H1 (cell line): ENCODE results near the gene FMR1. TPM values are rescaled to one million over a fixed set of nuclear protein-coding genes. Genes with fewer than 3 reads are reported as not detected.

ENCODE experiments used
- CTCF ChIA-PET: fragments of 300-600 bp; sonication (Branson Sonifier 250); formaldehyde crosslinking; loops from one replicate; lab custom pipeline; 2021; ENCODE audit not compliant: partially characterized antibody; lab: Charles Lee
- POLR2A ChIA-PET: fragments of 300-600 bp; sonication (Branson Sonifier 250); formaldehyde crosslinking; loops from one replicate; lab custom pipeline; 2021; ENCODE audit warnings: inconsistent platforms; ENCODE audit not compliant: partially characterized antibody; lab: Charles Lee
- DNase-seq, 2 experiments: peaks; one replicate each; pipeline versions ENCODE4 v3.0.0 to v3.0.0-alpha.2; 2010 to 2022; ENCODE audit warnings: low spot score in 2 of 2, low read depth in 1 of 2, mixed read lengths in 1 of 2
- FAIRE-seq: peaks from 2 replicates; lab custom pipeline; 2011; peaks lifted over from hg19 to GRCh38; lab: Jason Lieb, UNC
- H2AFZ ChIP-seq: 2 replicates; pipeline ENCODE4 v1.8.1; 2012; ENCODE audit warnings: low read length, inconsistent platforms
- H2AK5ac ChIP-seq: 2 replicates; pipeline ENCODE4 v1.6.1; 2013; ENCODE audit warnings: low read depth, low read length
- H2BK120ac ChIP-seq: replicated peaks from 2 replicates; pipeline ENCODE3; 2013; ENCODE audit warnings: low read depth, low read length, inconsistent platforms
- H2BK12ac ChIP-seq: 2 replicates; pipeline ENCODE4 v1.6.1; 2013; ENCODE audit warnings: low read depth, low read length
- H2BK15ac ChIP-seq: 2 replicates; pipeline ENCODE4 v1.6.1; 2013; ENCODE audit warnings: low read length
- H2BK20ac ChIP-seq: 2 replicates; pipeline ENCODE4 v1.6.1; 2013; ENCODE audit warnings: low read length
- H2BK5ac ChIP-seq: 2 replicates; pipeline ENCODE4 v1.6.1; 2013; ENCODE audit warnings: low read depth, low read length
- H3K14ac ChIP-seq: 2 replicates; pipeline ENCODE4 v1.6.1; 2013; ENCODE audit warnings: inconsistent platforms; ENCODE audit not compliant: insufficient read length
- H3K18ac ChIP-seq: 2 replicates; pipeline ENCODE4 v1.6.1; 2013; ENCODE audit warnings: low read length; ENCODE audit errors: extremely low read depth
- H3K23ac ChIP-seq: 2 replicates; pipeline ENCODE4 v1.6.1; 2013; ENCODE audit warnings: inconsistent platforms; ENCODE audit not compliant: insufficient read length
- H3K23me2 ChIP-seq: 2 replicates; pipeline ENCODE4 v1.6.1; 2013; ENCODE audit warnings: low read depth, low read length
- H3K27ac ChIP-seq: 2 replicates; pipeline ENCODE4 v1.6.1; 2011; ENCODE audit warnings: low read depth, low read length, inconsistent platforms
- H3K27me3 ChIP-seq, 4 experiments: replicated peaks in 1 of 4; 1 replicate in 1 of 4; 2 replicates in 3 of 4; pipeline versions ENCODE4 v1.6.1 to v1.8.1; 2011 to 2013; ENCODE audit warnings: low read length in 3 of 4, mild to moderate bottlenecking in 3 of 4, inconsistent platforms in 2 of 4, mixed read lengths in 2 of 4, moderate library complexity in 1 of 4; ENCODE audit not compliant: control insufficient read depth in 3 of 4, insufficient read depth in 3 of 4; ENCODE audit errors: extremely low read depth in 1 of 4
- H3K36me3 ChIP-seq, 4 experiments: 2 replicates each; pipeline versions ENCODE4 v1.6.1 to v1.8.1; 2011 to 2013; ENCODE audit warnings: mild to moderate bottlenecking in 4 of 4, low read length in 3 of 4, moderate library complexity in 2 of 4, control low read depth in 1 of 4, inconsistent platforms in 1 of 4; ENCODE audit not compliant: insufficient read depth in 4 of 4, control insufficient read depth in 2 of 4
- H3K4ac ChIP-seq: replicated peaks from 2 replicates; pipeline ENCODE3; 2013; ENCODE audit warnings: low read length, low read depth, mixed read lengths, inconsistent platforms; ENCODE audit not compliant: insufficient read length
- H3K4me1 ChIP-seq, 4 experiments: replicated peaks in 1 of 4; 1 replicate in 1 of 4; 2 replicates in 3 of 4; pipeline versions ENCODE4 v1.6.1 to v1.8.1; 2011 to 2013; ENCODE audit warnings: low read length in 3 of 4, inconsistent platforms in 2 of 4, mixed read lengths in 1 of 4; ENCODE audit not compliant: insufficient read depth in 4 of 4, control insufficient read depth in 3 of 4
- H3K4me2 ChIP-seq, 2 experiments: 2 replicates each; pipeline versions ENCODE4 v1.6.1 to v1.8.1; 2011 to 2013; ENCODE audit warnings: low read depth in 2 of 2, low read length in 2 of 2, control low read depth in 1 of 2, inconsistent platforms in 1 of 2, mild to moderate bottlenecking in 1 of 2; ENCODE audit not compliant: insufficient read depth in 1 of 2
- H3K4me3 ChIP-seq, 4 experiments: fragments of 200-600, 300-600 bp in 1 of 4; sonication (generic), shearing (Covaris generic), sonication (Bioruptor Twin) in 1 of 4; 2 replicates each; pipeline versions ENCODE4 v1.5.1 to v1.8.1; 2011 to 2016; ENCODE audit warnings: low read length in 4 of 4, low read depth in 3 of 4, control low read depth in 2 of 4, inconsistent platforms in 2 of 4, mild to moderate bottlenecking in 2 of 4, mixed read lengths in 1 of 4, moderate library complexity in 1 of 4; ENCODE audit not compliant: insufficient read depth in 2 of 4; ENCODE audit errors: extremely low read depth in 1 of 4
- H3K56ac ChIP-seq: replicated peaks from 2 replicates; pipeline ENCODE3; 2013; ENCODE audit warnings: low read depth, mild to moderate bottlenecking, mixed read lengths, low read length, inconsistent platforms; ENCODE audit not compliant: insufficient read length
- H3K79me1 ChIP-seq: 2 replicates; pipeline ENCODE4 v1.6.1; 2013; ENCODE audit warnings: low read depth, low read length, control low read depth
- H3K79me2 ChIP-seq, 2 experiments: 2 replicates each; pipeline versions ENCODE4 v1.6.1 to v1.8.1; 2012 to 2013; ENCODE audit warnings: low read length in 2 of 2, mild to moderate bottlenecking in 2 of 2, inconsistent platforms in 1 of 2; ENCODE audit not compliant: insufficient read depth in 2 of 2, control insufficient read depth in 1 of 2
- H3K9ac ChIP-seq, 4 experiments: replicated peaks in 1 of 4; 1 replicate in 1 of 4; 2 replicates in 3 of 4; pipeline versions ENCODE4 v1.6.1 to v1.8.1; 2011 to 2013; ENCODE audit warnings: low read depth in 3 of 4, low read length in 3 of 4, control low read depth in 2 of 4, mild to moderate bottlenecking in 2 of 4, moderate library complexity in 2 of 4, inconsistent platforms in 1 of 4; ENCODE audit errors: extremely low read depth in 1 of 4
- H3K9me3 ChIP-seq, 2 experiments: 2 replicates each; pipeline versions ENCODE4 v1.6.1 to v1.8.1; 2012 to 2013; ENCODE audit warnings: mild to moderate bottlenecking in 2 of 2, moderate library complexity in 2 of 2, control low read depth in 1 of 2, inconsistent platforms in 1 of 2, low read depth in 1 of 2, low read length in 1 of 2, mixed read lengths in 1 of 2; ENCODE audit not compliant: insufficient read depth in 2 of 2
- H4K20me1 ChIP-seq, 2 experiments: replicated peaks in 1 of 2; 2 replicates each; pipeline versions ENCODE3 to v1.8.1; 2011 to 2013; ENCODE audit warnings: inconsistent platforms in 2 of 2, low read length in 2 of 2, mild to moderate bottlenecking in 1 of 2; ENCODE audit not compliant: insufficient read depth in 2 of 2, control insufficient read depth in 1 of 2
- H4K5ac ChIP-seq: 2 replicates; pipeline ENCODE4 v1.6.1; 2013; ENCODE audit warnings: low read length, low read depth, mixed read lengths, inconsistent platforms; ENCODE audit not compliant: insufficient read length
- H4K8ac ChIP-seq: 2 replicates; pipeline ENCODE4 v1.8.0; 2013; ENCODE audit warnings: mild to moderate bottlenecking, moderate library complexity, low read length, inconsistent platforms; ENCODE audit not compliant: insufficient read depth; ENCODE audit errors: extremely low read depth
- H4K91ac ChIP-seq: replicated peaks from 2 replicates; pipeline ENCODE3; 2013; ENCODE audit warnings: low read length, mixed read lengths, inconsistent platforms; ENCODE audit not compliant: insufficient read length
- EGR1 ChIP-seq: IDR thresholded peaks from 2 replicates; pipeline ENCODE4 v1.6.1; 2011; ENCODE audit warnings: low read depth, low read length, borderline replicate concordance
- POU5F1 ChIP-seq: IDR thresholded peaks from 2 replicates; pipeline ENCODE4 v1.6.1; 2011; ENCODE audit warnings: low read depth, mild to moderate bottlenecking, low read length, moderate library complexity
- TEAD4 ChIP-seq: IDR thresholded peaks from 2 replicates; pipeline ENCODE4 v1.6.1; 2012; ENCODE audit warnings: low read depth, low read length, inconsistent platforms, mixed read lengths
- WGBS, 2 experiments: shearing (Covaris generic) in 1 of 2; methylation state at CpG; one replicate each; pipeline versions ENCODE4 v1.1.6 to v1.1.7; 2013 to 2015; ENCODE audit warnings: low lambda C conversion rate in 2 of 2, mixed read lengths in 2 of 2, inconsistent platforms in 1 of 2, low coverage in 1 of 2, missing lambda C conversion rate in 1 of 2; ENCODE audit not compliant: insufficient replicate concordance in 2 of 2, insufficient coverage in 1 of 2, insufficient read length in 1 of 2; ENCODE audit errors: extremely low coverage in 1 of 2, missing lambda C conversion rate in 1 of 2; 5-methylcytosine and 5-hydroxymethylcytosine counted together
- polyA plus RNA-seq, 7 experiments: library from polyadenylated mRNA; depleted of rRNA in 3 of 7; stranded (reverse) in 5 of 7; unstranded in 2 of 7; fragments of >200 nt in 5 of 7; fragments of 200-250 nt in 2 of 7; gene quantifications; 1 replicate in 5 of 7; 2 replicates in 1 of 7; 4 replicates in 1 of 7; pipeline versions ENCODE4 v1.2.1 to v1.2.3, GENCODE V29; 2011 to 2013; ENCODE audit warnings: missing spikeins in 2 of 7, mixed read lengths in 2 of 7
- total RNA-seq: library from RNA; stranded (reverse); fragmentation: NEBNext Ultra II Directional; extraction: Animal tissue kit (Norgen Biotek cat#: 25700); gene quantifications from 2 replicates; pipeline ENCODE4 v1.2.1, GENCODE V29; 2021

FMR1 gene
- total and polyA plus RNA-seq, 2 of the 8 experiments (the other 6 are each of a cell fraction or from before 2014, with no cell fraction given) = 15.2 to 49.4 TPM

GRCh38 chrX:147900349-147900748, 11.4 kb upstream of the FMR1 start:
- POLR2A ChIA-PET = no interaction called here

More at GRCh38 chrX:147900349-147900748, 11.4 kb upstream of the FMR1 start:
- peaks cover 0 to 4% of the 10 kb centered on the region in 2 experiments; a peak in 1 of 4 replicates for H3K9me3 ChIP-seq
- H3K79me1 ChIP-seq = no peaks in the 10 kb centered on the region
- 60% methylated on average over 1 of the region's 1 CpG; no CpG with 5 or more reads in 1 of the 2 experiments for WGBS, 2 experiments
- H3K36me3 ChIP-seq = no peaks in the 10 kb centered on the region
- H4K91ac ChIP-seq = no peak overlapping the region
- DNase-seq = no peak
- H3K79me2 ChIP-seq = no peaks in the 10 kb centered on the region
- FAIRE-seq = peak; percentile 60
- H2BK15ac ChIP-seq = no peak overlapping the region
- no peaks in the 10 kb centered on the region for H3K27me3 ChIP-seq
- no peak overlapping the region for H4K8ac ChIP-seq
- H3K18ac ChIP-seq = no peak overlapping the region
- no peak overlapping the region for H2BK5ac ChIP-seq
- no peaks in the 10 kb centered on the region for H3K23me2 ChIP-seq
- 0 out of 2 replicates have a peak, but pooled peaks have one; percentile 24 for TF ChIP-seq POU5F1
- TF ChIP-seq TEAD4 = peak; percentile 55; the same call in 1 of the 2 replicates
- no peak for TF ChIP-seq EGR1
- H2AK5ac ChIP-seq = no peak overlapping the region
- no peak overlapping the region for H2BK20ac ChIP-seq
- CTCF ChIA-PET = no interaction called here
- no peak overlapping the region for H2BK120ac ChIP-seq
- H2AFZ ChIP-seq = no peak overlapping the region
- H3K23ac ChIP-seq = no peak overlapping the region
- H4K20me1 ChIP-seq = no peaks in the 10 kb centered on the region
- no peak overlapping the region for H3K56ac ChIP-seq
- H2BK12ac ChIP-seq = no peak overlapping the region
- no peak overlapping the region for H3K14ac ChIP-seq
- no peak overlapping the region for H3K4me2 ChIP-seq
- H3K4me1 ChIP-seq = no peaks in the 10 kb centered on the region
- H3K4me3 ChIP-seq = no peak overlapping the region
- H3K4ac ChIP-seq = no peak overlapping the region
- H4K5ac ChIP-seq = no peak overlapping the region
- H3K9ac ChIP-seq = no peak overlapping the region
- no peak overlapping the region for H3K27ac ChIP-seq
